ENCODE results near the gene DENND1A. TPM values are rescaled to one million over a fixed set of nuclear protein-coding genes. Genes with fewer than 3 reads are reported as not detected.

Gene DENND1A
- total and polyA plus RNA-seq, 2 of the 13 experiments (the other 11 are each of a cell fraction or from before 2014, with no cell fraction given): 14.8 to 30.1 TPM

DNA sequence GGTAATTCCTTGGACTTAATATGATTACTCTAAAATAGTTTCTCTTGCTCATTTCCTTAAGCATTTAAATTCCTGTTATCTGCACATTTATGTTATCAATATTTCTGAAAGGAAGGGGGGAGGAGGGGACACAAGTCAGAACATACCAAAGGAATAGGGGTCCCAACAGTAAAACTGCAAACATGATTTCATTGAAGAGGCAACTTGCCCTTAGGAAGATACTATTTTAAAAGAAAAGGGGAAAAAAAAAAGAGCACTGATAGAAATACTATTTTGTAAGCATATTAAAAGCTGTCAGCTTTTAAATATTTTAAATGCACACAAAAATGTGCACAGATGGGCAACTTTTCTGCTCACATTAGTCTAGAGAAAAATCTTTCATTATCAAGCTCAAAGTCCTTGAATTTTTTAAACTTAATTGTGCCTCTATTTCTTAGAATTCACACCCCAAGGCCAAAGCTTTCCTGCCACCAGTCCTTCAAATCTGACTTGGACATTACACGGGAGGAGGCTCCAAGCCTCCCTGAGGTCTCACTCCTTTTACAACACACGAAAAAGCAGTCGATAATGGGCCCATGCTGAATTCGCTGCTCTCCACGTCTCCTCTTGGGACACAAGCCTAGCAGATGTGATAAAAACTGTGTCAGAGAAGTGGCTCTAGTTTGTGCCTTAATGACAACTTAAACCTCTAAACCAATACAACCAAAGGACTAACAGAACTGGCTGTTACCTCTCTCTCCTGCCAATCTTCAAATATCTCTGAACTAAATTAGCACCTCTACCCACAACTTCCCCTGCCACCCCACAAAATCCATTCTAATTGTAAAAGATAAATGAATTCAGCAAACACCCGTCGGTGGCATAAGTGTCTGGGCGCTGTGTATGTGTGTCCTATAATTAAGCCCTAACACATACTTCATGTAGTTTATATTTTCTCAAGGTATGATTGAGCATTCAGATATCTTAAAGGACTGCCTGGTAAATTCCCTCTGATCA is 154.3 kb downstream of the DENND1A start:
- intact Hi-C loops (cut with micrococcal nuclease; ENCODE audit: unreplicated experiment): no loop called here
- FAIRE-seq (no peak), DNase-seq (ENCODE audit: low spot score) (no peak), ATAC-seq (no peak)
- Histone ChIP-seq H3K9me3 (ENCODE audit: low read length) (no peaks in the 10 kb centered on the region), H3K27me3 (ENCODE audit: control insufficient read depth in 1 of 2, insufficient read depth in 2 of 2, low read length in 2 of 2) (no peaks in the 10 kb centered on the region), H3K79me2 (ENCODE audit: insufficient read depth, low read length) (no peaks in the 10 kb centered on the region), H4K20me1 (ENCODE audit: insufficient read depth, low read length) (no peaks in the 10 kb centered on the region; the same call in 1 of the 2 replicates), H3K27ac (ENCODE audit: extremely low read length, insufficient read depth, low read length) (no peak overlapping the region), H2AFZ (ENCODE audit: low read length) (no peak overlapping the region), H3K4me2 (ENCODE audit: low read depth, low read length) (no peak overlapping the region), H3K4me1 (ENCODE audit: insufficient read depth, low read length) (no peaks in the 10 kb centered on the region), H3K9ac (ENCODE audit: insufficient read depth, low read depth, low read length) (no peak overlapping the region), H3K36me3 (replicated peaks in 1 of 2; ENCODE audit: control insufficient read depth in 1 of 2, insufficient read depth in 2 of 2, low read length in 2 of 2) (no peaks in the 10 kb centered on the region; a peak in 1 of 5 replicates), H3K4me3 (replicated peaks in 1 of 3; ENCODE audit: insufficient read depth in 1 of 3, low read depth in 2 of 3, low read length in 3 of 3) (no peak overlapping the region)
- ChIA-PET CTCF (ENCODE audit: low intra/inter-chr PET ratio, low total read pairs) (no interaction called here), POLR2A (no interaction called here)
- BruUV-seq (replicated peaks): no TSS peak
- TF ChIP-seq, protein P1, sequence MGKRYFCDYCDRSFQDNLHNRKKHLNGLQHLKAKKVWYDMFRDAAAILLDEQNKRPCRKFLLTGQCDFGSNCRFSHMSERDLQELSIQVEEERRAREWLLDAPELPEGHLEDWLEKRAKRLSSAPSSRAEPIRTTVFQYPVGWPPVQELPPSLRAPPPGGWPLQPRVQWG (CRISPR knock-in tag; IDR thresholded peaks at IDR 0.05; ENCODE audit: borderline replicate concordance, low read depth): no peak
- TF ChIP-seq, protein P2, sequence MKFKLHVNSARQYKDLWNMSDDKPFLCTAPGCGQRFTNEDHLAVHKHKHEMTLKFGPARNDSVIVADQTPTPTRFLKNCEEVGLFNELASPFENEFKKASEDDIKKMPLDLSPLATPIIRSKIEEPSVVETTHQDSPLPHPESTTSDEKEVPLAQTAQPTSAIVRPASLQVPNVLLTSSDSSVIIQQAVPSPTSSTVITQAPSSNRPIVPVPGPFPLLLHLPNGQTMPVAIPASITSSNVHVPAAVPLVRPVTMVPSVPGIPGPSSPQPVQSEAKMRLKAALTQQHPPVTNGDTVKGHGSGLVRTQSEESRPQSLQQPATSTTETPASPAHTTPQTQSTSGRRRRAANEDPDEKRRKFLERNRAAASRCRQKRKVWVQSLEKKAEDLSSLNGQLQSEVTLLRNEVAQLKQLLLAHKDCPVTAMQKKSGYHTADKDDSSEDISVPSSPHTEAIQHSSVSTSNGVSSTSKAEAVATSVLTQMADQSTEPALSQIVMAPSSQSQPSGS (CRISPR knock-in tag; IDR thresholded peaks at IDR 0.05): no peak
- TF ChIP-seq ZFP36L2 (CRISPR knock-in tag; IDR thresholded peaks at IDR 0.05): no peak
- no peak for TF ChIP-seq RNF2 (conservative IDR thresholded peaks at IDR 0.05; ENCODE audit: low read depth)
- TF ChIP-seq ZNF124 (CRISPR knock-in tag; IDR thresholded peaks at IDR 0.05): no peak
- no peak for TF ChIP-seq ZSCAN22 (CRISPR knock-in tag; IDR thresholded peaks at IDR 0.05)
- TF ChIP-seq, protein P3, sequence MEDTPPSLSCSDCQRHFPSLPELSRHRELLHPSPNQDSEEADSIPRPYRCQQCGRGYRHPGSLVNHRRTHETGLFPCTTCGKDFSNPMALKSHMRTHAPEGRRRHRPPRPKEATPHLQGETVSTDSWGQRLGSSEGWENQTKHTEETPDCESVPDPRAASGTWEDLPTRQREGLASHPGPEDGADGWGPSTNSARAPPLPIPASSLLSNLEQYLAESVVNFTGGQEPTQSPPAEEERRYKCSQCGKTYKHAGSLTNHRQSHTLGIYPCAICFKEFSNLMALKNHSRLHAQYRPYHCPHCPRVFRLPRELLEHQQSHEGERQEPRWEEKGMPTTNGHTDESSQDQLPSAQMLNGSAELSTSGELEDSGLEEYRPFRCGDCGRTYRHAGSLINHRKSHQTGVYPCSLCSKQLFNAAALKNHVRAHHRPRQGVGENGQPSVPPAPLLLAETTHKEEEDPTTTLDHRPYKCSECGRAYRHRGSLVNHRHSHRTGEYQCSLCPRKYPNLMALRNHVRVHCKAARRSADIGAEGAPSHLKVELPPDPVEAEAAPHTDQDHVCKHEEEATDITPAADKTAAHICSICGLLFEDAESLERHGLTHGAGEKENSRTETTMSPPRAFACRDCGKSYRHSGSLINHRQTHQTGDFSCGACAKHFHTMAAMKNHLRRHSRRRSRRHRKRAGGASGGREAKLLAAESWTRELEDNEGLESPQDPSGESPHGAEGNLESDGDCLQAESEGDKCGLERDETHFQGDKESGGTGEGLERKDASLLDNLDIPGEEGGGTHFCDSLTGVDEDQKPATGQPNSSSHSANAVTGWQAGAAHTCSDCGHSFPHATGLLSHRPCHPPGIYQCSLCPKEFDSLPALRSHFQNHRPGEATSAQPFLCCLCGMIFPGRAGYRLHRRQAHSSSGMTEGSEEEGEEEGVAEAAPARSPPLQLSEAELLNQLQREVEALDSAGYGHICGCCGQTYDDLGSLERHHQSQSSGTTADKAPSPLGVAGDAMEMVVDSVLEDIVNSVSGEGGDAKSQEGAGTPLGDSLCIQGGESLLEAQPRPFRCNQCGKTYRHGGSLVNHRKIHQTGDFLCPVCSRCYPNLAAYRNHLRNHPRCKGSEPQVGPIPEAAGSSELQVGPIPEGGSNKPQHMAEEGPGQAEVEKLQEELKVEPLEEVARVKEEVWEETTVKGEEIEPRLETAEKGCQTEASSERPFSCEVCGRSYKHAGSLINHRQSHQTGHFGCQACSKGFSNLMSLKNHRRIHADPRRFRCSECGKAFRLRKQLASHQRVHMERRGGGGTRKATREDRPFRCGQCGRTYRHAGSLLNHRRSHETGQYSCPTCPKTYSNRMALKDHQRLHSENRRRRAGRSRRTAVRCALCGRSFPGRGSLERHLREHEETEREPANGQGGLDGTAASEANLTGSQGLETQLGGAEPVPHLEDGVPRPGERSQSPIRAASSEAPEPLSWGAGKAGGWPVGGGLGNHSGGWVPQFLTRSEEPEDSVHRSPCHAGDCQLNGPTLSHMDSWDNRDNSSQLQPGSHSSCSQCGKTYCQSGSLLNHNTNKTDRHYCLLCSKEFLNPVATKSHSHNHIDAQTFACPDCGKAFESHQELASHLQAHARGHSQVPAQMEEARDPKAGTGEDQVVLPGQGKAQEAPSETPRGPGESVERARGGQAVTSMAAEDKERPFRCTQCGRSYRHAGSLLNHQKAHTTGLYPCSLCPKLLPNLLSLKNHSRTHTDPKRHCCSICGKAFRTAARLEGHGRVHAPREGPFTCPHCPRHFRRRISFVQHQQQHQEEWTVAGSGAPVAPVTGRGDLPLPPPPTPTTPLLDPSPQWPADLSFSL (CRISPR knock-in tag; IDR thresholded peaks at IDR 0.05): no peak
- 98% methylated on average over 8 of the region's 8 CpGs for WGBS (ENCODE audit: low lambda C conversion rate)
- in situ Hi-C loops (cut with HindIII; ENCODE audit: extremely low pct_ligation_motif_present, low pct_unique_long_range_greater_than_20kb): no loop called here
